Adipocyte (in vitro differentiated cells): Measurements from ENCODE around the gene C22orf31.
A peak's percentile ranks its signal among the peaks of the same experiment; 100 is the strongest.
"Not testable (repeated sequence)": the region's sequence is repeated elsewhere in the genome, so short reads cannot be mapped to it uniquely, and the experiment has no call there.

Source experiments
- DNase-seq: peaks from one replicate; pipeline ENCODE4 v3.0.0-alpha.2; 2015; ENCODE audit warnings: low read depth
- H3K27me3 ChIP-seq: replicated peaks from 2 replicates; pipeline ENCODE4 v1.7.0; 2013; ENCODE audit warnings: mild to moderate bottlenecking, low read length, moderate library complexity; ENCODE audit not compliant: control insufficient read depth, insufficient read depth
- H3K36me3 ChIP-seq: 2 replicates; pipeline ENCODE4 v1.7.0; 2013; ENCODE audit warnings: low read length, mild to moderate bottlenecking, moderate library complexity; ENCODE audit not compliant: control insufficient read depth, insufficient read depth, severe bottlenecking
- H3K4me1 ChIP-seq: 2 replicates; pipeline ENCODE4 v1.7.0; 2013; ENCODE audit warnings: mild to moderate bottlenecking, low read length, moderate library complexity; ENCODE audit not compliant: control insufficient read depth, insufficient read depth
- H3K4me3 ChIP-seq: 2 replicates; pipeline ENCODE4 v1.7.0; 2013; ENCODE audit warnings: mild to moderate bottlenecking, low read length, moderate library complexity
- H3K9ac ChIP-seq: 2 replicates; pipeline ENCODE4 v1.7.0; 2013; ENCODE audit warnings: mild to moderate bottlenecking, low read length, moderate library complexity
- H3K9me3 ChIP-seq: 2 replicates; pipeline ENCODE4 v1.7.0; 2013; ENCODE audit warnings: mild to moderate bottlenecking, low read length, moderate library complexity; ENCODE audit not compliant: control insufficient read depth

The C22orf31 gene

GRCh38 chr22:29093501-29094300 is 32.1 kb upstream of the C22orf31 start:
- Histone ChIP-seq H3K4me3 (peak overlapping the region; percentile 30), H3K9me3 (no peaks in the 10 kb centered on the region), H3K4me1 (peaks cover 21% of the 10 kb centered on the region), H3K9ac (no peak overlapping the region), H3K36me3 (no peaks in the 10 kb centered on the region), H3K27me3 (no peaks in the 10 kb centered on the region)
- peak; percentile 83 for DNase-seq

- DNase-seq = no peak
- no peak overlapping the region for H3K9ac ChIP-seq
- no peaks in the 10 kb centered on the region for H3K9me3 ChIP-seq
- peaks cover 21% of the 10 kb centered on the region for H3K4me1 ChIP-seq
- H3K4me3 ChIP-seq = peak overlapping the region; percentile 30
- H3K27me3 ChIP-seq = no peaks in the 10 kb centered on the region
- H3K36me3 ChIP-seq = no peaks in the 10 kb centered on the region
These were observed 31.4 kb upstream of the C22orf31 start for GRCh38 chr22:29093030-29093429.

- Histone ChIP-seq H3K9ac (no peak overlapping the region), H3K4me3 (no peak overlapping the region), H3K36me3 (no peaks in the 10 kb centered on the region), H3K4me1 (peaks cover 21% of the 10 kb centered on the region), H3K9me3 (no peaks in the 10 kb centered on the region), H3K27me3 (no peaks in the 10 kb centered on the region)
- DNase-seq = no peak
These were observed 30.6 kb upstream of the C22orf31 start for GRCh38 chr22:29092243-29092642.

- Histone ChIP-seq H3K9ac (no peak overlapping the region), H3K27me3 (no peaks in the 10 kb centered on the region), H3K4me1 (peaks cover 15% of the 10 kb centered on the region), H3K4me3 (no peak overlapping the region), H3K36me3 (no peaks in the 10 kb centered on the region), H3K9me3 (no peaks in the 10 kb centered on the region)
- no peak for DNase-seq
These were observed 28.4 kb upstream of the C22orf31 start for GRCh38 chr22:29090039-29090438.

- no peak overlapping the region for H3K4me3 ChIP-seq
- H3K9ac ChIP-seq = no peak overlapping the region
- no peaks in the 10 kb centered on the region for H3K36me3 ChIP-seq
- no peaks in the 10 kb centered on the region for H3K27me3 ChIP-seq
- peaks cover 18% of the 10 kb centered on the region for H3K4me1 ChIP-seq
- DNase-seq = no peak
- H3K9me3 ChIP-seq = no peaks in the 10 kb centered on the region
These were observed 27.9 kb upstream of the C22orf31 start for GRCh38 chr22:29089507-29089906.

GRCh38 chr22:29088809-29089208 is 27.2 kb upstream of the C22orf31 start:
- peaks cover 19% of the 10 kb centered on the region for H3K4me1 ChIP-seq
- H3K27me3 ChIP-seq = no peaks in the 10 kb centered on the region
- H3K4me3 ChIP-seq = no peak overlapping the region
- no peak overlapping the region for H3K9ac ChIP-seq
- no peak for DNase-seq
- no peaks in the 10 kb centered on the region for H3K9me3 ChIP-seq
- H3K36me3 ChIP-seq = no peaks in the 10 kb centered on the region

GRCh38 chr22:29087012-29087411 is 25.4 kb upstream of the C22orf31 start:
- Histone ChIP-seq H3K9me3 (no peaks in the 10 kb centered on the region), H3K27me3 (no peaks in the 10 kb centered on the region), H3K4me1 (peaks cover 27% of the 10 kb centered on the region), H3K36me3 (no peaks in the 10 kb centered on the region), H3K9ac (no peak overlapping the region), H3K4me3 (no peak overlapping the region)
- no peak for DNase-seq

- no peaks in the 10 kb centered on the region for H3K36me3 ChIP-seq
These were observed 22.4 kb upstream of the C22orf31 start for GRCh38 chr22:29083933-29084591.

GRCh38 chr22:29083576-29083932 is 21.9 kb upstream of the C22orf31 start:
- not testable (repeated sequence) for H3K36me3 ChIP-seq, H3K9ac ChIP-seq, H3K27me3 ChIP-seq, DNase-seq, H3K9me3 ChIP-seq, H3K4me3 ChIP-seq
- H3K4me1 ChIP-seq = peaks cover 51% of the 10 kb centered on the region

More at GRCh38 chr22:29083933-29084591, 22.4 kb upstream of the C22orf31 start:
- no peaks in the 10 kb centered on the region for H3K27me3 ChIP-seq
- DNase-seq = no peak
- no peak overlapping the region for H3K9ac ChIP-seq
- no peaks in the 10 kb centered on the region for H3K9me3 ChIP-seq
- H3K4me3 ChIP-seq = peak overlapping the region; percentile 7
- peaks cover 50% of the 10 kb centered on the region for H3K4me1 ChIP-seq

- no peaks in the 10 kb centered on the region for H3K9me3 ChIP-seq
- DNase-seq = no peak
- H3K27me3 ChIP-seq = no peaks in the 10 kb centered on the region
- no peak overlapping the region for H3K4me3 ChIP-seq
- H3K4me1 ChIP-seq = peaks cover 51% of the 10 kb centered on the region
- no peaks in the 10 kb centered on the region for H3K36me3 ChIP-seq
- H3K9ac ChIP-seq = peak overlapping the region; percentile 24
These were observed 21.4 kb upstream of the C22orf31 start for GRCh38 chr22:29082826-29083545.

GRCh38 chr22:29081517-29082236 is 20.0 kb upstream of the C22orf31 start:
- no peak for DNase-seq
- no peak overlapping the region for H3K4me3 ChIP-seq
- H3K9me3 ChIP-seq = no peaks in the 10 kb centered on the region
- no peaks in the 10 kb centered on the region for H3K36me3 ChIP-seq
- H3K9ac ChIP-seq = no peak overlapping the region
- peaks cover 51% of the 10 kb centered on the region for H3K4me1 ChIP-seq
- H3K27me3 ChIP-seq = no peaks in the 10 kb centered on the region
